NCI-H748 (cell line): ENCODE measurements around the gene NUP160.

Experiments
- DNase-seq: peaks from one replicate; lab custom pipeline; 2025; ENCODE audit not compliant: unreplicated experiment; lab: John Stamatoyannopoulos, UW

The NUP160 gene

GRCh38 chr11:47731475-47731874 is 116.7 kb downstream of the NUP160 start:
- no peak for DNase-seq
